ENCODE data around the gene SLC18A2. TPM values are rescaled to one million over a fixed set of nuclear protein-coding genes. Genes with fewer than 3 reads are reported as not detected.
"Not testable (repeated sequence)": the region's sequence is repeated elsewhere in the genome, so short reads cannot be mapped to it uniquely, and the experiment has no call there.

The SLC18A2 gene
- total RNA-seq, 5 donors from 2014 or later (not counting 1 experiment from before 2014, with no cell fraction given) = 0.18 to 2.9 (median 1.0) TPM

DNA sequence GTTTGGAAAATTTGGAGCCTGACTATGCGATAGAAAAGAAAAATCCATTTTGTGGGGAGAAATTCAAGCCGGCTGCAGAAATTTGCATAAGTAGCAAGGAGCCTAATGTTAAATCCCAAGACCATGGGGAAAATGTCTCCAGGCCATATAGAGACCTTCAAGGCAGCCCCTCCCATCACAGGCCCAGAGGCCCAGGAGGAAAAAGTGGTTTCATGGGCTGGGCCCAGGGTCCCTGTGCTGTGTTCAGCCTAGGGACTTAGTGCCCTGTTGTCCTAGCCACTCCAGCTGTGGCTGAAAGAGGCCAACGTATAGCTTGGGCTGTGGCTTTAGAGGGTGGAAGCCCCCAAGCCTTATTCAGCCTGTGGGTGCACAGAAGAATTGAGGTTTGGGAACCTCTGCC lies 62.5 kb downstream of the SLC18A2 start:
- H3K36me3 Mint-ChIP-seq = peaks cover 50% of the 10 kb centered on the region
- peaks cover 3 to 14% (median 5%) of the 10 kb centered on the region in 3 donors for H3K9me3 Mint-ChIP-seq
- DNase-seq; H3K4me3 Mint-ChIP-seq; POLR2A ChIA-PET; H3K36me3 ChIP-seq (ENCODE audit: control insufficient read depth in 2 of 2, extremely low read depth in 1 of 2, insufficient read depth in 1 of 2, low read length in 1 of 2); ATAC-seq (replicated peaks in 1 of 4); H3K4me1 ChIP-seq (ENCODE audit: control insufficient read depth in 1 of 2, extremely low read depth in 1 of 2, insufficient read depth in 2 of 2, low read length in 2 of 2); H3K9me3 ChIP-seq; H3K4me3 ChIP-seq (ENCODE audit: control insufficient read depth in 1 of 2, extremely low read depth in 1 of 2, low read length in 1 of 2); H3K27ac ChIP-seq (ENCODE audit: low read length); H3K27ac Mint-ChIP-seq; H3K27me3 ChIP-seq (replicated peaks in 1 of 2; ENCODE audit: control insufficient read depth in 2 of 2, extremely low read depth in 1 of 2, insufficient read depth in 2 of 2, low read length in 1 of 2); H3K27me3 Mint-ChIP-seq; CTCF ChIA-PET; H3K4me1 Mint-ChIP-seq: not testable (repeated sequence)
- WGBS (ENCODE audit: insufficient coverage) = 100% methylated on average over 3 of the region's 3 CpGs

DNA sequence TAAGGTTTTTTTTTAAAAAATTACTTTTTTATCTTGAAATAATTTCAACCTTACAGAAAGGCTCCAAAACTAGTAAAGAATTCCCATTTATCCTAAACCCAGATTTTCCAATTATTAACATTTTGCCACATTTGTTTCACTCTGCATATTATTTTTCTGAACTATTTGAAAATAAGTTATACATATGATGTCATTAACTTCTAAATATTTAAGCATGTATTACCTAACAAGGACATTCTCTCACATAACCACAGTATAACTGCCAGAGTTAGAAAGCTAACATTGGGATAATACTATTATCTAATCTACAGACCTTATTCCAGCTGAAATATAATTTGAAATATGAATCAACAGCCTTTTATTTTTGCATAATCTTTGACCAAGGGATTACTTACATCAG lies 65.8 kb downstream of the SLC18A2 start:
- H3K27me3 ChIP-seq (replicated peaks in 1 of 2; ENCODE audit: control insufficient read depth in 2 of 2, extremely low read depth in 1 of 2, insufficient read depth in 2 of 2, low read length in 1 of 2) = no peaks in the 10 kb centered on the region
- no peak overlapping the region for H3K27ac ChIP-seq (ENCODE audit: low read length)
- Mint-ChIP-seq H3K9me3 (peaks cover 0 to 8% (median 2%) of the 10 kb centered on the region in 3 donors), H3K4me3 (no peak overlapping the region), H3K36me3 (peaks cover 41% of the 10 kb centered on the region), H3K27ac (no peak overlapping the region), H3K4me1 (peaks cover 14 to 29% (median 17%) of the 10 kb centered on the region in 3 donors), H3K27me3 (no peaks in the 10 kb centered on the region)
- H3K9me3 ChIP-seq = no peaks in the 10 kb centered on the region
- DNase-seq (no peak), ATAC-seq (replicated peaks in 1 of 4) (no peak)
- peaks cover 0 to 9% of the 10 kb centered on the region in 2 experiments for H3K4me1 ChIP-seq (ENCODE audit: control insufficient read depth in 1 of 2, extremely low read depth in 1 of 2, insufficient read depth in 2 of 2, low read length in 2 of 2)
- peaks cover 0 to under 1% of the 10 kb centered on the region in 2 donors for H3K36me3 ChIP-seq (ENCODE audit: control insufficient read depth in 2 of 2, extremely low read depth in 1 of 2, insufficient read depth in 1 of 2, low read length in 1 of 2)
- ChIA-PET POLR2A (no interaction called here), CTCF (no interaction called here)
- no peak overlapping the region for H3K4me3 ChIP-seq (ENCODE audit: control insufficient read depth in 1 of 2, extremely low read depth in 1 of 2, low read length in 1 of 2)

- H3K4me1 ChIP-seq (ENCODE audit: control insufficient read depth in 1 of 2, extremely low read depth in 1 of 2, insufficient read depth in 2 of 2, low read length in 2 of 2) = peaks cover 0 to 9% of the 10 kb centered on the region in 2 experiments
- Mint-ChIP-seq H3K9me3 (no peaks in the 10 kb centered on the region), H3K36me3 (peaks cover 47% of the 10 kb centered on the region), H3K4me3 (no peak overlapping the region), H3K4me1 (peaks cover 18 to 38% (median 20%) of the 10 kb centered on the region in 3 donors), H3K27ac (no peak overlapping the region), H3K27me3 (no peaks in the 10 kb centered on the region)
- H3K27me3 ChIP-seq (replicated peaks in 1 of 2; ENCODE audit: control insufficient read depth in 2 of 2, extremely low read depth in 1 of 2, insufficient read depth in 2 of 2, low read length in 1 of 2) = no peaks in the 10 kb centered on the region
- H3K36me3 ChIP-seq (ENCODE audit: control insufficient read depth in 2 of 2, extremely low read depth in 1 of 2, insufficient read depth in 1 of 2, low read length in 1 of 2) = peaks cover 0 to 8% of the 10 kb centered on the region in 2 donors
- DNase-seq (no peak), ATAC-seq (replicated peaks in 1 of 4) (no peak)
- ChIA-PET CTCF (no interaction called here), POLR2A (no interaction called here)
- H3K9me3 ChIP-seq = no peaks in the 10 kb centered on the region
- H3K4me3 ChIP-seq (ENCODE audit: control insufficient read depth in 1 of 2, extremely low read depth in 1 of 2, low read length in 1 of 2) = no peak overlapping the region
- no peak overlapping the region for H3K27ac ChIP-seq (ENCODE audit: low read length)
- WGBS (ENCODE audit: insufficient coverage) = no CpG with 5 or more reads among the region's 5 CpGs
Observed at GRCh38 chr10:117311261-117311660, 70.3 kb downstream of the SLC18A2 start.

DNA sequence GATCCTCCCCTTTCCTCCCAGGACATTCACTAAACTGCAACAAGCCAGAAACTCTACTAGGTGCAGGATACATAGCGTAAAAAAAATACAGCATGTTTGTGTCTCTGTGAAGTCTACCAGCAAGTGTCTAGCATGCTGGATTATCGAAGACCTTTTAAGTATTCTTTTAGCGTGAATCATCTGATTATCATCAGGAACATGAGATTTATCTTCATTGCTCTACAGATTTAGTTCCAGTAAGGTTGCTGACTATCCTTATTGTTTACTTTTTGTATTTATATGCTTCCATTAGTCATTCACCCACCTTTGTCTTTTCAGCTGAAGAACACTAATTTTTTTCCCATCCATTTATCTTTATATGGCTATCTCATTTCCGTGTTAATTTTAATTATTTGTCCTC lies 71.5 kb downstream of the SLC18A2 start:
- Histone ChIP-seq H3K4me1 (ENCODE audit: control insufficient read depth in 1 of 2, extremely low read depth in 1 of 2, insufficient read depth in 2 of 2, low read length in 2 of 2) (peaks cover 0 to 9% of the 10 kb centered on the region in 2 experiments), H3K9me3 (no peaks in the 10 kb centered on the region), H3K4me3 (ENCODE audit: control insufficient read depth in 1 of 2, extremely low read depth in 1 of 2, low read length in 1 of 2) (no peak overlapping the region), H3K36me3 (ENCODE audit: control insufficient read depth in 2 of 2, extremely low read depth in 1 of 2, insufficient read depth in 1 of 2, low read length in 1 of 2) (peaks cover 0 to 8% of the 10 kb centered on the region in 2 donors), H3K27me3 (replicated peaks in 1 of 2; ENCODE audit: control insufficient read depth in 2 of 2, extremely low read depth in 1 of 2, insufficient read depth in 2 of 2, low read length in 1 of 2) (no peaks in the 10 kb centered on the region), H3K27ac (ENCODE audit: low read length) (no peak overlapping the region)
- no peak for DNase-seq
- H3K4me3 Mint-ChIP-seq = no peak overlapping the region
- H3K4me1 Mint-ChIP-seq = peaks cover 18 to 38% (median 20%) of the 10 kb centered on the region in 3 donors
- no peak overlapping the region for H3K27ac Mint-ChIP-seq
- H3K9me3 Mint-ChIP-seq = no peaks in the 10 kb centered on the region
- ATAC-seq (replicated peaks in 1 of 4) = no peak
- H3K36me3 Mint-ChIP-seq = peaks cover 51% of the 10 kb centered on the region
- ChIA-PET CTCF (no interaction called here), POLR2A (no interaction called here)
- H3K27me3 Mint-ChIP-seq = no peaks in the 10 kb centered on the region
- WGBS (ENCODE audit: insufficient coverage) = no CpG with 5 or more reads among the region's 4 CpGs

GRCh38 chr10:117313641-117314040 lies 72.7 kb downstream of the SLC18A2 start:
- H3K4me3 Mint-ChIP-seq = no peak overlapping the region
- Histone ChIP-seq H3K9me3 (no peaks in the 10 kb centered on the region), H3K4me1 (ENCODE audit: control insufficient read depth in 1 of 2, extremely low read depth in 1 of 2, insufficient read depth in 2 of 2, low read length in 2 of 2) (peaks cover 0 to 9% of the 10 kb centered on the region in 2 experiments), H3K27ac (ENCODE audit: low read length) (no peak overlapping the region), H3K36me3 (ENCODE audit: control insufficient read depth in 2 of 2, extremely low read depth in 1 of 2, insufficient read depth in 1 of 2, low read length in 1 of 2) (peaks cover 0 to 8% of the 10 kb centered on the region in 2 donors), H3K27me3 (replicated peaks in 1 of 2; ENCODE audit: control insufficient read depth in 2 of 2, extremely low read depth in 1 of 2, insufficient read depth in 2 of 2, low read length in 1 of 2) (no peaks in the 10 kb centered on the region), H3K4me3 (ENCODE audit: control insufficient read depth in 1 of 2, extremely low read depth in 1 of 2, low read length in 1 of 2) (no peak overlapping the region)
- H3K27me3 Mint-ChIP-seq = no peaks in the 10 kb centered on the region
- no peak overlapping the region for H3K27ac Mint-ChIP-seq
- peaks cover 57% of the 10 kb centered on the region for H3K36me3 Mint-ChIP-seq
- ATAC-seq (replicated peaks in 1 of 4) = no peak
- CTCF ChIA-PET = interaction anchor here in 1 of 2 donors (1.0 kb wide), 1 partner anchor 139 kb away, joined by 3 read pairs; no protein-coding TSS in a partner anchor
- H3K4me1 Mint-ChIP-seq = peaks cover 18 to 38% (median 20%) of the 10 kb centered on the region in 3 donors
- H3K9me3 Mint-ChIP-seq = no peaks in the 10 kb centered on the region
- POLR2A ChIA-PET = no interaction called here
- DNase-seq = no peak
- no CpG with 5 or more reads among the region's 1 CpG for WGBS (ENCODE audit: insufficient coverage)

- 80% methylated on average over 1 of the region's 2 CpGs for WGBS (ENCODE audit: insufficient coverage)
- Mint-ChIP-seq H3K4me3 (no peak overlapping the region), H3K27ac (no peak overlapping the region), H3K27me3 (no peaks in the 10 kb centered on the region), H3K36me3 (peaks cover 48% of the 10 kb centered on the region), H3K4me1 (peaks cover 4 to 10% (median 4%) of the 10 kb centered on the region in 3 donors), H3K9me3 (no peaks in the 10 kb centered on the region)
- ATAC-seq (replicated peaks in 1 of 4) (no peak), DNase-seq (no peak)
- Histone ChIP-seq H3K4me3 (ENCODE audit: control insufficient read depth in 1 of 2, extremely low read depth in 1 of 2, low read length in 1 of 2) (no peak overlapping the region), H3K4me1 (ENCODE audit: control insufficient read depth in 1 of 2, extremely low read depth in 1 of 2, insufficient read depth in 2 of 2, low read length in 2 of 2) (no peaks in the 10 kb centered on the region), H3K9me3 (no peaks in the 10 kb centered on the region), H3K27me3 (replicated peaks in 1 of 2; ENCODE audit: control insufficient read depth in 2 of 2, extremely low read depth in 1 of 2, insufficient read depth in 2 of 2, low read length in 1 of 2) (no peaks in the 10 kb centered on the region), H3K36me3 (ENCODE audit: control insufficient read depth in 2 of 2, extremely low read depth in 1 of 2, insufficient read depth in 1 of 2, low read length in 1 of 2) (peaks cover 0 to 6% of the 10 kb centered on the region in 2 donors), H3K27ac (ENCODE audit: low read length) (no peak overlapping the region)
- ChIA-PET CTCF (no interaction called here), POLR2A (no interaction called here)
Observed at GRCh38 chr10:117316701-117317100, 75.8 kb downstream of the SLC18A2 start.

DNA sequence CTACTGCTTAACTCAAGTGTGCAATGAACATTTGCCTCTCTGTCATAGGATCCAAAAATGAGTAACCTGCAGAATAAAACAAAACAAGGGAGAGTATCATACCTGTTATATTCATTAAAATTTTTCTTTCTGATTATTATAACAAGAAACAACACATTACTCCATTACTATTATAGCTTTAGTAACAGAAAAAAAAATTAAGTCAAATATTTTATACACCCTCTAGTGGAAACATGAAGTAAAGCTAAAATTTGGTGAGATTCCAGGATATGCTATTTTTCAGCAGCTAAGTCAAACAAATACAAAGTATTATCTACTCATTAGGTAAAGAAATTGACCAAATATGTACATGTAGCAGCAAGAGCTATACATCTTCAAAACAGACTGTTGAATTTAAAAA lies 78.0 kb downstream of the SLC18A2 start:
- ChIA-PET CTCF (interaction anchor here (0.6 to 3.8 kb wide), 14 partner anchors 10 to 941 kb away, joined by 3 to 45 read pairs (median 4); no protein-coding TSS in a partner anchor), POLR2A (interaction anchor here in 1 of 2 donors (0.6 kb wide), 1 partner anchor 1337 kb away, joined by 3 read pairs; no protein-coding TSS in a partner anchor)
- Histone ChIP-seq H3K36me3 (ENCODE audit: control insufficient read depth in 2 of 2, extremely low read depth in 1 of 2, insufficient read depth in 1 of 2, low read length in 1 of 2) (peaks cover 0 to 4% of the 10 kb centered on the region in 2 donors), H3K4me3 (ENCODE audit: control insufficient read depth in 1 of 2, extremely low read depth in 1 of 2, low read length in 1 of 2) (no peak overlapping the region), H3K9me3 (no peaks in the 10 kb centered on the region), H3K27ac (ENCODE audit: low read length) (no peak overlapping the region), H3K27me3 (replicated peaks in 1 of 2; ENCODE audit: control insufficient read depth in 2 of 2, extremely low read depth in 1 of 2, insufficient read depth in 2 of 2, low read length in 1 of 2) (no peaks in the 10 kb centered on the region), H3K4me1 (ENCODE audit: control insufficient read depth in 1 of 2, extremely low read depth in 1 of 2, insufficient read depth in 2 of 2, low read length in 2 of 2) (no peaks in the 10 kb centered on the region)
- Mint-ChIP-seq H3K4me1 (peaks cover 4 to 10% (median 7%) of the 10 kb centered on the region in 3 donors), H3K9me3 (no peaks in the 10 kb centered on the region), H3K4me3 (no peak overlapping the region), H3K27ac (no peak overlapping the region), H3K36me3 (peaks cover 27% of the 10 kb centered on the region), H3K27me3 (no peaks in the 10 kb centered on the region)
- DNase-seq (no peak), ATAC-seq (replicated peaks in 1 of 4) (no peak)
